ENCODE results near the gene RAVER1.

Gene RAVER1

GRCh38 chr19:10353793-10354391 is 20.6 kb upstream of the RAVER1 start:
- TF ChIP-seq GATA2 (IDR thresholded peaks at IDR 0.05; ENCODE audit: low read depth, low read length) (no peak), GATA3 (IDR thresholded peaks at IDR 0.05; ENCODE audit: low read depth, low read length) (no peak)

- no peak for TF ChIP-seq GATA2 (IDR thresholded peaks at IDR 0.05; ENCODE audit: low read depth, low read length)
- TF ChIP-seq GATA3 (IDR thresholded peaks at IDR 0.05; ENCODE audit: low read depth, low read length) = no peak
Observed at GRCh38 chr19:10352764-10353671, 19.7 kb upstream of the RAVER1 start.

- TF ChIP-seq GATA2 (IDR thresholded peaks at IDR 0.05; ENCODE audit: low read depth, low read length) = no peak
Observed at GRCh38 chr19:10346509-10346908, 13.2 kb upstream of the RAVER1 start.

GRCh38 chr19:10344780-10345179 is 11.5 kb upstream of the RAVER1 start:
- TF ChIP-seq GATA3 (IDR thresholded peaks at IDR 0.05; ENCODE audit: low read depth, low read length) = no peak
- TF ChIP-seq GATA2 (IDR thresholded peaks at IDR 0.05; ENCODE audit: low read depth, low read length) = no peak

GRCh38 chr19:10343495-10343894 is 10.2 kb upstream of the RAVER1 start:
- TF ChIP-seq GATA3 (IDR thresholded peaks at IDR 0.05; ENCODE audit: low read depth, low read length) = no peak
- no peak for TF ChIP-seq GATA2 (IDR thresholded peaks at IDR 0.05; ENCODE audit: low read depth, low read length)

- TF ChIP-seq GATA3 (IDR thresholded peaks at IDR 0.05; ENCODE audit: low read depth, low read length) (no peak), GATA2 (IDR thresholded peaks at IDR 0.05; ENCODE audit: low read depth, low read length) (no peak)
Observed at GRCh38 chr19:10339977-10340376, 6.6 kb upstream of the RAVER1 start.

- TF ChIP-seq GATA3 (IDR thresholded peaks at IDR 0.05; ENCODE audit: low read depth, low read length) (no peak), GATA2 (IDR thresholded peaks at IDR 0.05; ENCODE audit: low read depth, low read length) (no peak)
Observed at GRCh38 chr19:10339380-10339960, 6.1 kb upstream of the RAVER1 start, which contains the start of gene ICAM3. Gene ICAM3 (minus strand): TSS chr19:10339624. CDS start chr19:10339614, 10 bp downstream.

- TF ChIP-seq GATA3 (IDR thresholded peaks at IDR 0.05; ENCODE audit: low read depth, low read length) (no peak), GATA2 (IDR thresholded peaks at IDR 0.05; ENCODE audit: low read depth, low read length) (no peak)
Observed at GRCh38 chr19:10338940-10339339, 5.6 kb upstream of the RAVER1 start.

- TF ChIP-seq GATA2 (IDR thresholded peaks at IDR 0.05; ENCODE audit: low read depth, low read length) (no peak), GATA3 (IDR thresholded peaks at IDR 0.05; ENCODE audit: low read depth, low read length) (no peak)
Observed at GRCh38 chr19:10335352-10335985, 2.1 kb upstream of the RAVER1 start.

- no peak for TF ChIP-seq GATA3 (IDR thresholded peaks at IDR 0.05; ENCODE audit: low read depth, low read length)
- no peak for TF ChIP-seq GATA2 (IDR thresholded peaks at IDR 0.05; ENCODE audit: low read depth, low read length)
Observed at GRCh38 chr19:10334588-10335351, 1.4 kb upstream of the RAVER1 start.

GRCh38 chr19:10333758-10334587 is 644 bp upstream of the RAVER1 start:
- TF ChIP-seq GATA2 (IDR thresholded peaks at IDR 0.05; ENCODE audit: low read depth, low read length) = no peak
- no peak for TF ChIP-seq GATA3 (IDR thresholded peaks at IDR 0.05; ENCODE audit: low read depth, low read length)

- no peak for TF ChIP-seq GATA3 (IDR thresholded peaks at IDR 0.05; ENCODE audit: low read depth, low read length)
- no peak for TF ChIP-seq GATA2 (IDR thresholded peaks at IDR 0.05; ENCODE audit: low read depth, low read length)
Observed at GRCh38 chr19:10332158-10332964, 968 bp downstream of the RAVER1 start.
